Astrocyte (in vitro differentiated cells and primary cell): Measurements from ENCODE around the gene MAPKAP1. TPM values are rescaled to one million over a fixed set of nuclear protein-coding genes. Genes with fewer than 3 reads are reported as not detected.

Experiments used
- DNase-seq: peaks from one replicate; pipeline ENCODE4 v3.0.0-alpha.2; 2010; ENCODE audit warnings: low read depth
- FAIRE-seq: peaks from 2 replicates; lab custom pipeline; 2011; peaks lifted over from hg19 to GRCh38; lab: Jason Lieb, UNC
- H2AFZ ChIP-seq: 2 replicates; pipeline ENCODE4 v1.6.0; 2012; ENCODE audit warnings: low read depth, low read length, inconsistent platforms
- H3K27ac ChIP-seq: 2 replicates; pipeline ENCODE4 v1.5.1; 2011; ENCODE audit warnings: low read depth, low read length, inconsistent platforms
- H3K27me3 ChIP-seq: 2 replicates; pipeline ENCODE4 v1.6.0; 2011; ENCODE audit warnings: low read length, inconsistent platforms; ENCODE audit not compliant: insufficient read depth
- H3K36me3 ChIP-seq: 2 replicates; pipeline ENCODE4 v1.5.1; 2011; ENCODE audit warnings: low read length, inconsistent platforms; ENCODE audit not compliant: insufficient read depth
- H3K4me1 ChIP-seq: 2 replicates; pipeline ENCODE4 v1.5.1; 2011; ENCODE audit warnings: low read length, inconsistent platforms; ENCODE audit not compliant: insufficient read depth
- H3K4me2 ChIP-seq: 2 replicates; pipeline ENCODE4 v1.6.0; 2012; ENCODE audit warnings: low read length, inconsistent platforms
- H3K4me3 ChIP-seq: 2 replicates; pipeline ENCODE4 v1.5.1; 2011; ENCODE audit warnings: low read depth, mild to moderate bottlenecking, low read length, inconsistent platforms; ENCODE audit not compliant: insufficient read depth
- H3K79me2 ChIP-seq: 2 replicates; pipeline ENCODE4 v1.6.0; 2012; ENCODE audit warnings: mild to moderate bottlenecking, low read length, inconsistent platforms; ENCODE audit not compliant: insufficient read depth
- H3K9ac ChIP-seq: 2 replicates; pipeline ENCODE4 v1.6.0; 2012; ENCODE audit warnings: mild to moderate bottlenecking, low read length, inconsistent platforms
- H3K9me3 ChIP-seq: 2 replicates; pipeline ENCODE4 v1.5.1; 2012; ENCODE audit warnings: low read depth, mild to moderate bottlenecking, low read length, inconsistent platforms; ENCODE audit not compliant: insufficient read depth
- H4K20me1 ChIP-seq: 2 replicates; pipeline ENCODE4 v1.6.0; 2012; ENCODE audit warnings: low read length, inconsistent platforms; ENCODE audit not compliant: insufficient read depth
- H3K27ac Mint-ChIP-seq: one replicate; pipeline ENCODE4 v1.8.0; 2021; ENCODE audit warnings: mild to moderate bottlenecking, mixed read lengths; ENCODE audit not compliant: unreplicated experiment
- H3K27me3 Mint-ChIP-seq: one replicate; pipeline ENCODE4 v1.8.0; 2021; ENCODE audit warnings: low read depth, mixed read lengths; ENCODE audit not compliant: unreplicated experiment
- H3K36me3 Mint-ChIP-seq: one replicate; pipeline ENCODE4 v1.8.0; 2021; ENCODE audit warnings: low read depth, mixed read lengths; ENCODE audit not compliant: unreplicated experiment
- H3K4me1 Mint-ChIP-seq: one replicate; pipeline ENCODE4 v1.8.0; 2021; ENCODE audit warnings: low read depth, mixed read lengths; ENCODE audit not compliant: unreplicated experiment
- H3K4me3 Mint-ChIP-seq: one replicate; pipeline ENCODE4 v1.8.0; 2021; ENCODE audit warnings: mild to moderate bottlenecking, moderate library complexity, mixed read lengths; ENCODE audit not compliant: unreplicated experiment
- H3K9me3 Mint-ChIP-seq: one replicate; pipeline ENCODE4 v1.8.0; 2021; ENCODE audit warnings: mild to moderate bottlenecking, mixed read lengths; ENCODE audit not compliant: unreplicated experiment
- EZH2 ChIP-seq: IDR thresholded peaks from 2 replicates; pipeline ENCODE4 v1.6.1; 2012; ENCODE audit warnings: mild to moderate bottlenecking, low read length, inconsistent platforms; ENCODE audit not compliant: insufficient read depth
- total RNA-seq: library from RNA; stranded (reverse); gene quantifications from 2 replicates; pipeline ENCODE4 v1.2.1, GENCODE V29; 2021
- TF ChIP-seq, protein P1 (sequence below): IDR thresholded peaks from 2 replicates; pipeline ENCODE4 v1.5.1; 2011; ENCODE audit warnings: low read depth, mild to moderate bottlenecking, inconsistent platforms, low read length, moderate library complexity; ENCODE audit not compliant: insufficient read depth

MAPKAP1 gene
- total RNA-seq, 1 donor from 2014 or later, result 109 TPM

- DNase-seq (no peak), FAIRE-seq (no peak)
- no peaks in the 10 kb centered on the region for H3K36me3 ChIP-seq
- H3K9ac ChIP-seq, result no peak overlapping the region
- peaks cover 8% of the 10 kb centered on the region for H3K4me1 ChIP-seq
- peaks cover 12% of the 10 kb centered on the region for H4K20me1 ChIP-seq
- no peaks in the 10 kb centered on the region for H3K27me3 ChIP-seq
- H2AFZ ChIP-seq, result no peak overlapping the region
- TF ChIP-seq, protein P1, sequence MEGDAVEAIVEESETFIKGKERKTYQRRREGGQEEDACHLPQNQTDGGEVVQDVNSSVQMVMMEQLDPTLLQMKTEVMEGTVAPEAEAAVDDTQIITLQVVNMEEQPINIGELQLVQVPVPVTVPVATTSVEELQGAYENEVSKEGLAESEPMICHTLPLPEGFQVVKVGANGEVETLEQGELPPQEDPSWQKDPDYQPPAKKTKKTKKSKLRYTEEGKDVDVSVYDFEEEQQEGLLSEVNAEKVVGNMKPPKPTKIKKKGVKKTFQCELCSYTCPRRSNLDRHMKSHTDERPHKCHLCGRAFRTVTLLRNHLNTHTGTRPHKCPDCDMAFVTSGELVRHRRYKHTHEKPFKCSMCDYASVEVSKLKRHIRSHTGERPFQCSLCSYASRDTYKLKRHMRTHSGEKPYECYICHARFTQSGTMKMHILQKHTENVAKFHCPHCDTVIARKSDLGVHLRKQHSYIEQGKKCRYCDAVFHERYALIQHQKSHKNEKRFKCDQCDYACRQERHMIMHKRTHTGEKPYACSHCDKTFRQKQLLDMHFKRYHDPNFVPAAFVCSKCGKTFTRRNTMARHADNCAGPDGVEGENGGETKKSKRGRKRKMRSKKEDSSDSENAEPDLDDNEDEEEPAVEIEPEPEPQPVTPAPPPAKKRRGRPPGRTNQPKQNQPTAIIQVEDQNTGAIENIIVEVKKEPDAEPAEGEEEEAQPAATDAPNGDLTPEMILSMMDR, result no peak
- no peak for TF ChIP-seq EZH2
- no peak overlapping the region for H3K27ac ChIP-seq
- no peak overlapping the region for H3K4me3 Mint-ChIP-seq
- H3K79me2 ChIP-seq, result peaks cover 76% of the 10 kb centered on the region
- no peak overlapping the region for H3K27ac Mint-ChIP-seq
- no peak overlapping the region for H3K4me2 ChIP-seq
- no peaks in the 10 kb centered on the region for H3K9me3 Mint-ChIP-seq
- H3K9me3 ChIP-seq, result no peaks in the 10 kb centered on the region
- peaks cover 26% of the 10 kb centered on the region for H3K4me1 Mint-ChIP-seq
- peaks cover 9% of the 10 kb centered on the region for H3K36me3 Mint-ChIP-seq
- H3K27me3 Mint-ChIP-seq, result no peaks in the 10 kb centered on the region
- H3K4me3 ChIP-seq, result no peak overlapping the region
These were observed 24.7 kb downstream of the MAPKAP1 start for GRCh38 chr9:125682340-125682739.

GRCh38 chr9:125681657-125682056 is 25.4 kb downstream of the MAPKAP1 start:
- no peak overlapping the region for H3K4me3 ChIP-seq
- H3K27ac Mint-ChIP-seq, result no peak overlapping the region
- no peak for FAIRE-seq

GRCh38 chr9:125681086-125681622 is 25.9 kb downstream of the MAPKAP1 start:
- H3K9ac ChIP-seq, result no peak overlapping the region
- FAIRE-seq (no peak), DNase-seq (no peak)
- H3K79me2 ChIP-seq, result peaks cover 78% of the 10 kb centered on the region
- H3K4me3 ChIP-seq, result no peak overlapping the region
- H4K20me1 ChIP-seq, result peaks cover 4% of the 10 kb centered on the region
- H3K27ac Mint-ChIP-seq, result peak overlapping the region; percentile 37
- H3K27me3 Mint-ChIP-seq, result no peaks in the 10 kb centered on the region
- peaks cover 8% of the 10 kb centered on the region for H3K4me1 ChIP-seq
- no peak for TF ChIP-seq EZH2
- TF ChIP-seq, protein P1, result no peak
- H3K9me3 ChIP-seq, result no peaks in the 10 kb centered on the region
- H3K9me3 Mint-ChIP-seq, result no peaks in the 10 kb centered on the region
- H3K36me3 Mint-ChIP-seq, result peaks cover 12% of the 10 kb centered on the region
- no peak overlapping the region for H3K4me2 ChIP-seq
- H3K27ac ChIP-seq, result no peak overlapping the region
- no peak overlapping the region for H2AFZ ChIP-seq
- no peak overlapping the region for H3K4me3 Mint-ChIP-seq
- H3K4me1 Mint-ChIP-seq, result peaks cover 28% of the 10 kb centered on the region
- no peaks in the 10 kb centered on the region for H3K36me3 ChIP-seq
- H3K27me3 ChIP-seq, result no peaks in the 10 kb centered on the region

More at GRCh38 chr9:125681657-125682056, 25.4 kb downstream of the MAPKAP1 start:
- TF ChIP-seq EZH2, result no peak
- TF ChIP-seq, protein P1, result no peak
- H3K9ac ChIP-seq, result no peak overlapping the region
- no peak overlapping the region for H3K27ac ChIP-seq
- H3K27me3 ChIP-seq, result no peaks in the 10 kb centered on the region
- Mint-ChIP-seq H3K36me3 (peaks cover 12% of the 10 kb centered on the region), H3K4me3 (no peak overlapping the region), H3K9me3 (no peaks in the 10 kb centered on the region), H3K27me3 (no peaks in the 10 kb centered on the region), H3K4me1 (peaks cover 26% of the 10 kb centered on the region)
- peaks cover 78% of the 10 kb centered on the region for H3K79me2 ChIP-seq
- DNase-seq, result no peak
- no peaks in the 10 kb centered on the region for H3K9me3 ChIP-seq
- H3K4me2 ChIP-seq, result no peak overlapping the region
- no peaks in the 10 kb centered on the region for H3K36me3 ChIP-seq
- peaks cover 8% of the 10 kb centered on the region for H4K20me1 ChIP-seq
- H3K4me1 ChIP-seq, result peaks cover 8% of the 10 kb centered on the region
- H2AFZ ChIP-seq, result no peak overlapping the region
